GM18870 (cell line): ENCODE results near the gene MAPK11.

Experiments used
- ATAC-seq: cut with Tn5 transposase; IDR thresholded peaks from one replicate; pipeline ENCODE4 v1.9.1; 2021; ENCODE audit warnings: moderate library complexity; ENCODE audit not compliant: unreplicated experiment

The MAPK11 gene

DNA sequence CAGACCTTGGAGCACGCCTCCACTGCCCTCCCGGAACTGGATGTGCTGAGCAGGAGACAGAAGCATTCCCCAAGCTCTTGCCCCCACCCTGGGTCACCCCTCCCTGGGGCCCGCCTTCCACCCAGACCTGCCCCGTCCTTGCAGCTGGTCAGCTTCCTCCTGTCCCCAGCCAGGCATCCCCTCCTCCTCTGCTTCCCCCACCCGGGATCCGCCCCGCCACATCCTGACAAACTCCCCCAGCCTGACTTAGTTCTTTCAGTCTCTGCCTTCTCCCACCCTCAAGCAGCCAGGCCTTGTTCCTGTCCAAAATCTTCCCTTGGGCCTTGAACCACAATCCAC is 38.4 kb upstream of the MAPK11 start:
- ATAC-seq: no peak

DNA sequence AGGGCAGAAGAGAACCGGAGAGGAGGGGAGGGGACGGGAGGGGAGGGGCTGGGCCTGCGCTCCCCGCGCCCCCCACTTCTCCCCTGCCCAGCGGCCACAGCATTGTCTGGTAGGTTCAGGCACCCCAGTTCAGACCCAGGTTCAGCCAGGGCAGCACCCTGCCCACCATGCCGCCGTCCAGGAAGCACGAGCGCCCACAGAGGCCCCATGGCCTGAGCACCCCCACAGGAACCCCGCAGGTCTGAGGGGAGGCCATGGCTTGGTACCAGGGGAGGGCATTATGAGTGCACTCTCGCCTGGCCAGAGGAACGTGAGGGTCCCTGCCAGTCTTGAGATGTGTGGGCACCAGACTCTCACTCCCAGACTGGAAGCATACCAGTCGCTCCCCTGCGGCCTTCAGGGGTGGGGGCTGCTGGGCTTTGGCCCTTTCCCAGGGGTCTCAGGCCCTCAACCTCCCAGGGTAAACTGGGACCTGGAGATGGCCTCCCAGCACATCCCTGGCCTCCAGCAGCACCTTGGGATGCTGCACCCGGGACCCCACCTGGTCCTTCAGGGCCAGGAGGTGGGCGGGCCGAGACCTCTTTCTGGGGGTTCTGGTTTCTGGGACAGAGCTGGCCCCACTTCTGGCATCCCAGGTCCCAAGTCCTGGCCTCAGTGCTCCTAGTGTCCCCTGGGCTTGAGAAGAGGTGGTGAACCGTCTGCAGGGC is 37.9 kb upstream of the MAPK11 start:
- no peak for ATAC-seq

DNA sequence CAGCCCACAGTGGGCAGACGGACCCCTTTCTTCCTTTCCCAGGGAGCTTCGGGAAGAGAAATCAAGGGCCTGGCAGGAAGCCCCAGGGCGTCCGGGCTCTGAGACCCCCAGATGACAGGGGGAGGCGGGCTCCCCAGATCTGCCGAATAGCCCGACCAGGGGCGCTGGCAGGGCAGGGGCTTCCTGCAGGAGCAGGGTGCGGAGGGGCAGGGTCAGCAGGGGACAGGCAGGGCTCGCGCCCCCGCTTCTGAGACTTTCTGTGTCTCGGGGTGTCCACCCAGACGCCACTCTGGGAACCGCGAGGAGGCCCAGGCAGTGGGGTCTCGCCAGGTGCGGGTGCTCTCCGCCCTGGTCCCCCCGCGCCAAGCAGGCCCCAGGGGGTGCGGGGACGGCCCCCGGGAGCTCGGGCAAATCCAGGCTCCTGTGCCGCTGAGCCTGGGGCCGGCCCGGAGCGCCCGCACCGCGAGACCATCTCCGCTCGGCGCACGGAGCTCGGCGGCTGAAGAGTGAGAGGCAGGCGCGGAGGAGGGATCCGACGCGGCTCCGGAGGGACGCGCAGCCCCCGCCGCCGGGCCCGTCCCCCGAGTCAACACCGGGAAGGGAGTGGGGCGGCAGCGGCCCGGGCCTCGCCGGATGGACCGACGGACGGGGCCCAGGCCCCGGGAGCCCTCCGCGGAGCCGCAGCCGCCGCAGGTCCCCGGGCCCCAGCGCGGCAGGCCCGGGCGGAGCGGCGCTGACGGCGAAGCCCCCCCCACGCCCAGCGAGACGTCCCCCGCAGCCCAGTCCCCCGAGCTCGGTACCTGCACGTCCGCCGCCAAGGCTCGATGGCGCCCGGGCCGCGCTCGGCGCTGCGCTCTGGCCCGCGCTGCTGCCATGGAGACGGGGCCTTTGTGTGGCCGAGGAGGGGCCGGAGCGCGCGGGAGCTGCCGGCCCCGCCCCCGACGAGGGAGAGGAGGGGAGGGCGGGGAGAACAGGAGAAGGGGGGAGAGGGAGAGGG is 36.9 kb upstream of the MAPK11 start, which contains the start of gene PLXNB2:
TSS of gene PLXNB2 (minus strand) at position 894 of the 997 bp plus-strand sequence. CDS start 17,062 bp downstream, outside the sequence.
- ATAC-seq: no peak

DNA sequence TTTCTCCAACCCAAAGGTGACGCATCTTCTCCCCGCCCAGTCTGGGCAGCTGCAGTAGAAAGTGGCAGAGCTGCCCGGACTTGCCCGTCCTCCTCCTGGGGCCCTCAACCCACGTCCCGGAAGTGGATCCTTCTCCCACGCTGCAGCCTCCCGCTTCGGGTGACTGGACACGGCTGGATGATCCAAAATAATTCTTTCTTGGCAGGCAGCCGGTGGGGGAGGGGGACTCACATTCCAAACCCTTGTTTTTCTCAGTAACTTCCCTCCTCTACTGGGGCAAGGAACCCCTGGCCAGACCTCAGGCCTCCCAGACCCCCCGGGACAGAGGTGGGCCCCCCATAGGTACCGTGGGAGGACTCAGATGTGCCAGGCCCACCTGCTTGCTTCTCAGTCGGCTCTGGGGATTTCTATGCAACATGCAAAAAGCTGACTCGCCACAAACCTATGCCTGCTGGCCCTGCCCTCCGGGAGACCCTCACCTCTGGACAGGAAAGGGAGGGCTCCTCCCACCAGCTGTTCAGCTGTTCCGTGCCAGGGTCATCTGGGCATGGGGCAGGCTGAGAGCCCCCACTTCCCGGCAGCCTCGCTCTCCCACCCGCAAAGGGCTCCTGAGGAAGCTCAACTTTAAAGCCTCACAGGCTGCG is 35.9 kb upstream of the MAPK11 start:
- no peak for ATAC-seq

DNA sequence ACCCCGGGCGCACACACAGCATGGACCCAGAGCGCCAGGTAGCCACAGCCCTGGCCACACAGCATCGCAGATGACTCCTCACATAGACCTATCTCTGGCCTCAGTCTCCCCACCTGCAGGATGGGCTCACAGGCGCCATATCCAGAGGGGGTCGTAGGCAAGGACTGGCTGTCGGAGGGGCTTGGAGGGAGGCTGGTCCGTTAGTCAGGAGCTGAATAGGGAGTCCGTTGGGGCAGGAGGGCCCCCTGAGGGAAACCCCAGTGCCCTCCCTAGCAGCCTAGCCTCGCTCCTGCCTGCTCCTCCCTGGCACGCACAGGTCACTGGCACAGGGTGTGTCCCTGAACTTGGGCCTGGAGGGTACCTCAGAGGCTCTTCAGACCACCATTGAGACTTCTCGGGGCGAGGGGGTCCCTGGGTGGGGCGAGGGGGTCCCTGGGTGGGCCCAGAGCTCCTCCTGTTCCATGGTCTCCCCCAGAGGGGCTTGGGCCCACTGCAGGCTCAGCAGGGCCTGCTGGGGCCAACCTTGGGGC is 35.3 kb upstream of the MAPK11 start:
- ATAC-seq: no peak

- ATAC-seq: no peak
Measured at GRCh38 chr22:50304528-50305392, 34.6 kb upstream of the MAPK11 start.

- no peak for ATAC-seq
Measured at GRCh38 chr22:50303848-50304527, 33.8 kb upstream of the MAPK11 start.

DNA sequence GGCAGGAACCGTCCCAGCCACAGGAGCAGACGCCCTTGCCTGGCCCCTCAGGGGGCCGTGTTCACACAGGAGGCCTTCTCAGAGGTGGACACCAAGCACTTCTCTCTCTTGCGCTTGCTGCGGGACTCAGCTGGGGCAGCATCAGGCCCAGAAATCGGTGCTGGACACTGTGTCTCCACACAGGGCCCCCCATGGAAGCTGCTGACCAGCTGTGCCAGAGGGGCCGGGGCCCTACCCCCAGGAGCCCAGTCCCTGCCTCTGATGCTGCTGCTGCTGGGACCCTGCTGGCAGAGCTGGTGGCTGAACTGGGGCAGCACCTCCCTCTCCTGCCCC is 33.3 kb upstream of the MAPK11 start:
- no peak for ATAC-seq

- ATAC-seq: no peak
Measured at GRCh38 chr22:50302564-50302963, 32.4 kb upstream of the MAPK11 start.

GRCh38 chr22:50302041-50302541 is 31.9 kb upstream of the MAPK11 start:
- no peak for ATAC-seq

DNA sequence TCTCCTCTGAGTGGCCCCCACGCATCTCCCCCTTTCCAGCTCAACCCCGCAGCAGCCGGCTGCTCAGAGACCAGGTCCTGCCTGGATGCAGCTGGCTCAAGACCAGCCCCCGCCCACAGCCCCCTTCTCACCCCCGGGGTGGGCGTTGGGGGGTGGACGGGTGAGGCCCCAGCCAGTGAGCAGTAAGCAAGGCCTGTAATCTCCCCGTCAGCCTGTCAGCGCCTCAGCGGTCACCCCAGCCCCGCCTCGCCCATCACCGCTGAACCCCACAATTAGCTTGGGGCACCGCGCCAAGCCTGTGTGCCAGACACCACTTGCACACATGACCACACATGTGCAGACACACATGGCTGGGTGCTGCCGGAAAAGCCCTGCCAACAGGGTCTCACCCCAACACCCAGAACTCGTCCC is 31.4 kb upstream of the MAPK11 start:
- no peak for ATAC-seq

GRCh38 chr22:50300620-50301257 is 30.6 kb upstream of the MAPK11 start:
- ATAC-seq: no peak

GRCh38 chr22:50299785-50300619 is 29.8 kb upstream of the MAPK11 start:
- ATAC-seq: no peak

DNA sequence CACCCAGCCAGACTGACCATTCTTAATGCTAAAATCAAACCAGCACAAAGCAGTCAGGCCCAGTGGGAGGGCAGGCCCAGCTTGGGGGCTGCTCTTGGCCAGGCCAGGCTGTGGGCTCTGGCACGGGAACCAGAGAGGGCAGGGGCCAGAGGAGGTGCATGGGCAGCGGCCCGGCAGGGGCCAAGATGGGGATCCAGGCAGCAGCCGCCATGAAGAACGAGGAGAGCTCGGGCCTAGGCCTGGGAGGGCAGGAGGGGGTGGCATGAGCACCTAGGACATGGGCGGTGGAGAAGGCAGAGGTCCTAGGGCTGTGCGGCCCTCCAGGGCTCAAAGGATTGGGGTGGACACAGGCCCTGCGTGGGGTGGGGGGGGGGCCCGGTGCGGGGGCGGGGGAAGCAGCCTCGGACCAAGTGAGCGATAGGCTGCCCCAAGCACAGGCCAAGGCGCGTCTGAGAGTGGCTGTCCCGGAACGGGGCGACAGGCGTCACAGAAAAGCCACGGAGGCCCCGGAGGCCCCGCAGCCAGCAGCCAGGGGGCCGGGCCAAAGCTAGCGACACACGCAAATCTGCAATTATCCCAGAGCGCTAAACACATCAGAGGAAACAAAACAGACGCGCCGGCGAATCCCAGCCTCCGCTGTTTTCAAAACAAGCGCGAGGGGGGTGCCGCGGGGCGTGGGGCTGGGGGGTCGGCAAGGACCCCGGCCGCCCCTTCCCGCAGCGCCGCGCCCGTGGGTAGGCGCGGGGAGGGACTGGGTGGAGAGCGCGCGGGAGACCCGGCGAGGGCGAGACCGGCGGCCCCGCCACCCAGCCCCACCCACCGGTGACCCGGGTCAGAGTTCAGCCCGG is 29.0 kb upstream of the MAPK11 start:
- ATAC-seq: no peak

GRCh38 chr22:50298266-50298637 is 28.1 kb upstream of the MAPK11 start:
- ATAC-seq: no peak

DNA sequence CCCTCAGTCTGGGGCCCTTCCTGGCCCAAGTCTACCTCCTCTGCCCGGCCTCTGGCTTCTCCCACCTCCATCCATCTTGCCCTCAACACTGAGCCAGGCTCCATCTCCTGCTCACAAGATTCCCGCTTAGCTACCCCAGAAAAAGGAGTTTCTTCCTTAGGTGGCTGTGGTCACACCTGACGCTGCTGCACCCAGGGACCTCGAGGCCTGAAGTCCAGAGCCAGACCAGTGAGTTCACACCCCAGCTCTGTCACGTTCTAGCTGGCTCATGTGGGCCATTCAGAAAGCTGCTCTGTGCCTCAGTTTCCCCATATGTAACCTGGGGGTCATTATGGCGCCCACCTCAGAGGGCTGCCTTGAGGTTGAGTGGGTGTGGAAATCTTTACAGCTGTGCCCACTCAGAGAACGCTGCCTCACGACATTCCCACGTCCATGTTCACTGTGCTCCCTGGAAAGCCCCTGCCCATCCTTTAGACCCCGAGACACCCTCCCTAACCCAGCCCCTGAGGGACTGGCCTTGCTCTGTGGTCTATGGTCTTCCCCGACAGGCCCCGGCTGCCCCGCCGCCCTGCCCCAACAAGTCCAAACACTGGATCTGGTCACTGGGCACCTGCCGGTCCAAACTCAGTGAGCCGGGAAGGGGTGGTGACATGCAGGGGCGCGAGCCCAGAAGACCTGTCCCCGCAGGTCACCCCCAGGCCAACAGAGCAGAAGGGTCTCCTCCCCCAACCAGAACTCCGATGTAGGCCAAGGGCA is 27.5 kb upstream of the MAPK11 start:
- ATAC-seq: no peak
